HCT116 (cell line): ENCODE results near the gene CCDC28B. TPM values are rescaled to one million over a fixed set of nuclear protein-coding genes. Genes with fewer than 3 reads are reported as not detected.

Experiments
- ATAC-seq: fragments of 200-7000 bp; cut with Tn5 transposase; 2 replicates; pipeline ENCODE4 v1.9.1; 2020; ENCODE audit warnings: mild to moderate bottlenecking, moderate library complexity
- BruUV-seq: library from RNA; stranded (reverse); fragments of 400-500 nt; replicated peaks from 2 replicates; lab custom pipeline; 2021; lab: Mats Ljungman, UMichigan
- CTCF ChIA-PET: fragments of 300-600 bp; sonication (Branson Sonifier 250); formaldehyde crosslinking; loops from one replicate; lab custom pipeline; 2021; ENCODE audit warnings: antibody characterized with exemption; lab: Charles Lee
- POLR2A ChIA-PET: fragments of 300-600, 350-600 bp; sonication (Branson Sonifier 250); formaldehyde crosslinking; loops from one replicate; lab custom pipeline; 2021; ENCODE audit warnings: antibody characterized with exemption; lab: Charles Lee
- RAD21 ChIA-PET, 2 experiments: fragments of 300-600 bp; sonication (Branson Sonifier 250); formaldehyde crosslinking; loops; one replicate each; lab custom pipeline; 2023; ENCODE audit warnings: low total read pairs in 2 of 2; ENCODE audit not compliant: uncharacterized antibody in 2 of 2, unreplicated experiment in 2 of 2, low non-redundant PET in 1 of 2; lab: Charles Lee
- DNase-seq: peaks from one replicate; pipeline ENCODE4 v3.0.0-alpha.2; 2010; ENCODE audit warnings: low read depth, low spot score
- H2AFZ ChIP-seq: fragments of 200-600 bp; shearing (Covaris generic), sonication (generic); 2 replicates; pipeline ENCODE4 v1.6.1; 2017; ENCODE audit warnings: low read depth, mixed run types, mixed read lengths, antibody characterized with exemption, low read length; ENCODE audit not compliant: poor library complexity, severe bottlenecking
- H3K27ac ChIP-seq: 2 replicates; pipeline ENCODE4 v1.5.1; 2012; ENCODE audit warnings: low read depth, low read length
- H3K27me3 ChIP-seq: fragments of 200-600 bp; sonication (generic); 2 replicates; pipeline ENCODE4 v1.6.1; 2016; ENCODE audit warnings: mixed run types, low read length, mixed read lengths; ENCODE audit not compliant: insufficient read depth
- H3K36me3 ChIP-seq, 2 experiments: fragments of 200-500 bp in 1 of 2; fragments of 200-600 bp in 1 of 2; sonication (Bioruptor generic) in 1 of 2; sonication (generic) in 1 of 2; 2 replicates each; pipeline versions ENCODE4 v1.5.1 to v1.6.1; 2014 to 2016; ENCODE audit warnings: low read length in 2 of 2, inconsistent platforms in 1 of 2, mixed read lengths in 1 of 2, mixed run types in 1 of 2; ENCODE audit not compliant: insufficient read depth in 2 of 2, control insufficient read depth in 1 of 2
- H3K4me1 ChIP-seq, 2 experiments: fragments of 200-600 bp in 1 of 2; sonication (generic) in 1 of 2; 2 replicates each; pipeline versions ENCODE4 v1.5.1 to v1.6.1; 2012 to 2017; ENCODE audit warnings: low read length in 2 of 2, inconsistent platforms in 1 of 2, mild to moderate bottlenecking in 1 of 2, mixed read lengths in 1 of 2, mixed run types in 1 of 2, moderate library complexity in 1 of 2; ENCODE audit not compliant: insufficient read depth in 2 of 2, control insufficient read depth in 1 of 2
- H3K4me2 ChIP-seq: fragments of 200-600 bp; sonication (generic); 2 replicates; pipeline ENCODE4 v1.6.1; 2017; ENCODE audit warnings: mixed run types, low read length, mixed read lengths
- H3K4me3 ChIP-seq, 2 experiments: fragments of 200-600 bp in 1 of 2; sonication (generic) in 1 of 2; replicated peaks in 1 of 2; 2 replicates each; pipeline ENCODE4 v1.5.1; 2011 to 2016; ENCODE audit warnings: low read length in 2 of 2, control low read depth in 1 of 2, low read depth in 1 of 2, mild to moderate bottlenecking in 1 of 2, mixed read lengths in 1 of 2, mixed run types in 1 of 2
- H3K79me2 ChIP-seq: fragments of 200-600 bp; sonication (generic); 2 replicates; pipeline ENCODE4 v1.6.1; 2017; ENCODE audit warnings: mild to moderate bottlenecking, mixed run types, low read length, moderate library complexity, mixed read lengths; ENCODE audit not compliant: insufficient read depth
- H3K9ac ChIP-seq: fragments of 200-600 bp; sonication (generic); 2 replicates; pipeline ENCODE4 v1.6.1; 2016; ENCODE audit warnings: low read length, mixed read lengths
- H3K9me2 ChIP-seq: fragments of 200-600 bp; sonication (generic), shearing (Covaris generic); 2 replicates; pipeline ENCODE4 v1.6.1; 2017; ENCODE audit warnings: mixed run types, mild to moderate bottlenecking, moderate library complexity; ENCODE audit not compliant: insufficient read depth
- H3K9me3 ChIP-seq, 2 experiments: fragments of 200-500 bp in 1 of 2; fragments of 200-600 bp in 1 of 2; sonication (Bioruptor generic) in 1 of 2; sonication (generic) in 1 of 2; 2 replicates each; pipeline ENCODE4 v1.6.1; 2014 to 2017; ENCODE audit warnings: low read length in 2 of 2, mixed read lengths in 2 of 2, inconsistent platforms in 1 of 2, low read depth in 1 of 2, mild to moderate bottlenecking in 1 of 2, mixed run types in 1 of 2, moderate library complexity in 1 of 2; ENCODE audit not compliant: control insufficient read depth in 1 of 2, insufficient read depth in 1 of 2
- H4K20me1 ChIP-seq: fragments of 200-600 bp; sonication (generic), shearing (Covaris generic); 2 replicates; pipeline ENCODE4 v1.6.1; 2017; ENCODE audit warnings: mixed run types, mild to moderate bottlenecking, moderate library complexity; ENCODE audit not compliant: insufficient read depth
- ATF3 ChIP-seq: IDR thresholded peaks from 2 replicates; pipeline ENCODE4 v1.6.1; 2012
- CBX3 ChIP-seq: IDR thresholded peaks from 2 replicates; pipeline ENCODE4 v1.6.1; 2012; ENCODE audit warnings: low read depth
- CEBPB ChIP-seq: IDR thresholded peaks from 2 replicates; pipeline ENCODE4 v1.6.1; 2012; ENCODE audit warnings: low read depth
- CTCF ChIP-seq, 3 experiments: fragments of 200-600 bp in 1 of 3; sonication (generic) in 1 of 3; IDR thresholded peaks in 2 of 3; conservative IDR thresholded peaks in 1 of 3; 2 replicates each; pipeline ENCODE4 v1.5.1; 2012 to 2017; ENCODE audit warnings: low read depth in 2 of 3, low read length in 2 of 3, antibody characterized with exemption in 1 of 3, borderline replicate concordance in 1 of 3, control low read depth in 1 of 3, mild to moderate bottlenecking in 1 of 3, mixed read lengths in 1 of 3, mixed run types in 1 of 3, moderate library complexity in 1 of 3; ENCODE audit not compliant: insufficient read depth in 1 of 3
- EGR1 ChIP-seq: IDR thresholded peaks from 2 replicates; pipeline ENCODE4 v1.6.1; 2012; ENCODE audit warnings: low read depth
- ELF1 ChIP-seq: IDR thresholded peaks from 2 replicates; pipeline ENCODE4 v1.6.1; 2012; ENCODE audit warnings: low read depth, borderline replicate concordance
- EZH2 ChIP-seq: fragments of 200-600 bp; sonication (generic); IDR thresholded peaks from 2 replicates; pipeline ENCODE4 v1.6.1; 2017; ENCODE audit warnings: antibody characterized with exemption, mixed run types
- EZH2phosphoT487 ChIP-seq: fragments of 200-600 bp; IDR thresholded peaks from 2 replicates; pipeline ENCODE4 v1.6.1; 2018; ENCODE audit warnings: antibody characterized with exemption, borderline replicate concordance
- FOSL1 ChIP-seq: IDR thresholded peaks from 2 replicates; pipeline ENCODE4 v1.6.1; 2012; ENCODE audit warnings: low read depth
- JUND ChIP-seq: IDR thresholded peaks from 2 replicates; pipeline ENCODE4 v1.6.1; 2012
- MAX ChIP-seq: IDR thresholded peaks from 2 replicates; pipeline ENCODE4 v1.6.1; 2012
- POLR2A ChIP-seq: IDR thresholded peaks from 2 replicates; pipeline ENCODE4 v1.7.0; 2011; ENCODE audit warnings: borderline replicate concordance; ENCODE audit not compliant: insufficient read depth, insufficient read length; ENCODE audit errors: extremely low read depth
- POLR2AphosphoS5 ChIP-seq: IDR thresholded peaks from 2 replicates; pipeline ENCODE4 v1.6.1; 2011; ENCODE audit warnings: mild to moderate bottlenecking, low read depth, low read length, moderate library complexity
- RAD21 ChIP-seq: IDR thresholded peaks from 2 replicates; pipeline ENCODE4 v1.6.1; 2012; ENCODE audit warnings: low read depth, mild to moderate bottlenecking
- SIN3A ChIP-seq: IDR thresholded peaks from 2 replicates; pipeline ENCODE4 v1.6.1; 2012; ENCODE audit warnings: low read depth
- SP1 ChIP-seq: IDR thresholded peaks from 2 replicates; pipeline ENCODE4 v1.6.1; 2012; ENCODE audit warnings: low read depth
- SRF ChIP-seq: IDR thresholded peaks from 2 replicates; pipeline ENCODE4 v1.6.1; 2012; ENCODE audit warnings: low read depth
- TCF7L2 ChIP-seq: IDR thresholded peaks from 2 replicates; pipeline ENCODE4 v1.7.0; 2011; ENCODE audit warnings: borderline replicate concordance, inconsistent platforms; ENCODE audit not compliant: insufficient read depth, insufficient read length; ENCODE audit errors: extremely low read depth
- YY1 ChIP-seq: IDR thresholded peaks from 2 replicates; pipeline ENCODE4 v1.6.1; 2011; ENCODE audit warnings: low read length, low read depth, moderate library complexity, mild to moderate bottlenecking; ENCODE audit not compliant: insufficient replicate concordance; ENCODE audit errors: extremely low read depth
- ZBTB33 ChIP-seq: IDR thresholded peaks from 2 replicates; pipeline ENCODE4 v1.6.1; 2011; ENCODE audit warnings: mild to moderate bottlenecking, low read length, moderate library complexity; ENCODE audit not compliant: insufficient replicate concordance; ENCODE audit errors: extremely low read depth
- ZNF274 ChIP-seq: fragments of 200-500 bp; sonication (Bioruptor generic); IDR thresholded peaks from 2 replicates; pipeline ENCODE4 v1.6.1; 2014; ENCODE audit warnings: mild to moderate bottlenecking, low read depth, low read length, inconsistent platforms
- intact Hi-C: fragments of 100-400 bp; cut with micrococcal nuclease; formaldehyde crosslinking; loops from 2 replicates; pipeline ENCODE4 v1.10.0; 2022
- total RNA-seq: library from RNA; stranded (reverse); gene quantifications from one replicate; pipeline ENCODE4 v1.2.1, GENCODE V29; 2021; ENCODE audit not compliant: unreplicated experiment

The CCDC28B gene
- total RNA-seq, 1 experiment from 2014 or later = 5.9 TPM

- intact Hi-C loops = no loop called here
- no peaks in the 10 kb centered on the region for H3K36me3 ChIP-seq
- ChIA-PET RAD21 (interaction anchor here (0.5 to 1.7 kb wide), 5 partner anchors 19 to 117 kb away, joined by 3 to 4 read pairs (median 4); partner anchors contain the start of genes EIF3I (in 1 of the 2), MARCKSL1 (in 1 of the 2) and TMEM234 (in 1 of the 2)), CTCF (interaction anchor here (0.7 to 1.6 kb wide), 4 partner anchors 8 to 75 kb away, joined by 3 to 4 read pairs (median 3); no protein-coding TSS in a partner anchor), POLR2A (interaction anchor here (1.1 to 2.1 kb wide), 5 partner anchors 18 to 119 kb away, joined by 3 to 8 read pairs (median 3); partner anchors contain the start of genes HDAC1 and MARCKSL1)
- peak overlapping the region; percentile 94 for H3K4me2 ChIP-seq
- peak overlapping the region; percentile 87 for H3K27ac ChIP-seq
- ATAC-seq (peak; percentile 52), DNase-seq (no peak)
- H3K79me2 ChIP-seq = no peaks in the 10 kb centered on the region
- H3K4me3 ChIP-seq = peak overlapping the region; percentile 62 to 72
- no peaks in the 10 kb centered on the region for H3K9me2 ChIP-seq
- H3K9me3 ChIP-seq = no peaks in the 10 kb centered on the region
- H3K9ac ChIP-seq = peak overlapping the region; percentile 60
- H3K27me3 ChIP-seq = no peaks in the 10 kb centered on the region
- no peaks in the 10 kb centered on the region for H4K20me1 ChIP-seq
- peaks cover 20 to 37% of the 10 kb centered on the region in 2 experiments for H3K4me1 ChIP-seq
- H2AFZ ChIP-seq = peak overlapping the region; percentile 3
- no TSS peak for BruUV-seq
- TF ChIP-seq TCF7L2 (peak; percentile 9), ATF3 (no peak), RAD21 (no peak), CEBPB (no peak), YY1 (no peak), ELF1 (no peak), EGR1 (peak; percentile 61; the same call in 1 of the 2 replicates), CBX3 (peak; percentile 69; the same call in 1 of the 2 replicates), ZBTB33 (no peak), SIN3A (no peak), EZH2phosphoT487 (no peak), ZNF274 (no peak), EZH2 (no peak), CTCF (IDR thresholded peaks at IDR 0.05 in 2 of 3, conservative IDR thresholded peaks at IDR 0.05 in 1 of 3; ENCODE audit: borderline replicate concordance in 1 of 3, insufficient read depth in 1 of 3, low read depth in 2 of 3, low read length in 2 of 3) (no peak), FOSL1 (no peak; the same call in 1 of the 2 replicates), SRF (no peak), MAX (peak; percentile 93), POLR2AphosphoS5 (peak; percentile 60), JUND (peak; percentile 51), POLR2A (no peak), SP1 (no peak)
Measured at GRCh38 chr1:32241001-32241763, 40.8 kb downstream of the CCDC28B start.
